NCI-H82 (cell line): ENCODE results near the gene KCNIP1.

Experiments
- DNase-seq: peaks from one replicate; lab custom pipeline; 2025; lab: John Stamatoyannopoulos, UW

Gene KCNIP1

DNA sequence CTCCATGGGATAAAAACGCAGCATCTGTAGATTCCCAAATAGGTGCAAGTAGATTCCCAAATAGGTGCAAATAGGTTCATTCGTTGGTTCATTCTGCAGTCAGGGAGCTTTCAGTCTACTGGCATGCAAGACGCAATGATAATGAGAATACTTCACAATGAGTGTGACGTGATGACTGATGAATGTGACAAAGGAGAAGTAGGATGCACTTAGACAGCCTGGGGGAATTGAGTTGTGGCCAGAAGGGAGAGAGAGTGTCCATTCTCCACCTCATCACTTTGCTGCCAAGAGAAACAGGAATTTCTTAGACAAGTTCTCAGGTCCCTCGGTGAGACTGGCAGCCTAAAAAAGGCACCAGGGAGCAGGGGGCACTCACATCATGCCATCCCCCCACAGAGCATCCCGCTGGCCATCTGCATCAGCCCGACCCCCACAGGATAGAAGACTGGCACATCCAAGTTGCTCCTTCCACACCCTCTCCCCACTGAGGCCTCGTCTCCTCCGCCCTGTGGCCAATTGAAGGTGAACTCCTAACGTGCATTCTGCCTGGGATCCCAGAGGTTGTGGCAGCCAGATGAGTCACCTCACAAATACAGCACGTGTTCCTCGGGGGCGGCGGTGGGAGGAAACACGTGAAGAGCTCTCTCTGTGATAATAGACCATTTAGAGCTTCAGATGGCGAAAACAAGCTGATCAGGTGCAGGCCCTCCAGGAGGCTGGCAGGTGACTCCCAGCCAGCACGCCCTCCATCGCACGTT lies 19.9 kb upstream of the KCNIP1 start:
- DNase-seq, result no peak

GRCh38 chr5:170484459-170484831 lies 19.4 kb upstream of the KCNIP1 start:
- DNase-seq, result no peak

DNA sequence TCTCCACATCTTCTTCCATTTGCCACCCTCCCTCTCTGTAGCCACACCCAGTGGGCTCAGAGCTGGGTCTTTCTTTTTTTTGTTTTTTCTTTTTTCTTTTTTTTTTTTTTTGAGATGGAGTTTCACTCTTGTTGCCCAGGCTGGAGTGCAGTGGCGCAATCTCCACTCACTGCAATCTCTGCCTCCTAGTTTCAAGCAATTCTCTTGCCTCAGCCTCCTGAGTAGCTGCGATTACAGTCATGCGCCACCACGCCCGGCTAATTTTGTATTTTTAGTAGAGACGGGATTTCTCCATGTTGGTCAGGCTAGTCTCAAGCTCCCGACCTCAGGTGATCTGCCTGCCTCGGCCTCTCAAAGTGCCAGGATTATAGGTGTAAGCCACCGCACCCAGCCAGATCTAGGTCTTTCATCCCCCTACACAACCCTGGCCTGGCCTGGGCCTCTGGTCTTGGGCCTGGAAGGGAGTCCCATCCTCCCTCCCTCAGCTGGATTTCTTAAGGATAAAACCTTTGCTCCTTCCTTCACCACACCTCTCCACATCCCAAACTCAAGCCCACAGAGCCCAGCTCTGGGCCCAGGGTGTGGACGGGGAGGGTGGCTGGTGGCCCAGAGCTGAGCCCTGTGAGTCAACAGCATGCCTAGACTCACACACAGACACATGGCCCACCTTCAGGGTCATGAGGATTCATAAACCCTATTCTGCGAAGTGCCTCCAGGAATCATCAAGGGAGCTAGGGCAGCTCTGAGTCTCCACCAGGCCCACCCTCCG lies 18.8 kb upstream of the KCNIP1 start:
- no peak for DNase-seq

DNA sequence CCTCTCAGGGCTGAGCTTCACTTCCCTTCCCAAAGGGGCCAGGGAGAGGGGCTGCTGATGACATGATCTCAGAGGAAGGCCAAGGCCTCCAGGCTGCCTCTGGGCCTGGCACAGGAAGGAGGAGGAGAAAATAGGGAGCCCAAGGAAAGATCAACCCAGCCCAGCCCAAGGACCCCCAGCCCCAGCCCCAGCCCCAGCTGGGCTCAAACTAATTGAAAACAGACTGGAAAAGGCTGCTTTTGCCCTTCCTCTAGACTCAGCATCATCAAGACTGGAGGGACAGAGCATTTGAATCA lies 18.3 kb upstream of the KCNIP1 start:
- no peak for DNase-seq

- no peak for DNase-seq
Observed at GRCh38 chr5:170486371-170486770, 17.4 kb upstream of the KCNIP1 start.

DNA sequence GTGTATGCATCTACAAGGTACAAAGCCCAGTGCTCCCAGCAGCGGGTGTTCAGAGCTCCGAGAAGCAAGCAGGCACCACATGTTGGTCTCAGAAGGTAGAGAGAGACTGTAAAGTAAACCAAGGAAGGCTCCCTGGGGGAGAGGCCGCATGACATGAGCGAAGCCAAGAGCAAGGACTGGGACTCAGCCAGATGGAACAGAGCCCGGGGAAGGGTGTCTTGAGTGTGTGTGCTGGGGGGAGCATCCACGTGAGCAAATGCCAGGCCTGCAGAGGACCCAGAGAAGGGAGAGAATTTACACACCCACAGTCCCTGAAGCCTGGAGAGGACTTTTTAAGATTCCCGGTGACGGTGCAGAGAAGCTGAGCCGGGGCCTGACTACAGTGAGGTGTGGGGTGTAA lies 15.2 kb upstream of the KCNIP1 start:
- DNase-seq, result no peak

GRCh38 chr5:170489199-170489598 lies 14.6 kb upstream of the KCNIP1 start:
- DNase-seq, result no peak

DNA sequence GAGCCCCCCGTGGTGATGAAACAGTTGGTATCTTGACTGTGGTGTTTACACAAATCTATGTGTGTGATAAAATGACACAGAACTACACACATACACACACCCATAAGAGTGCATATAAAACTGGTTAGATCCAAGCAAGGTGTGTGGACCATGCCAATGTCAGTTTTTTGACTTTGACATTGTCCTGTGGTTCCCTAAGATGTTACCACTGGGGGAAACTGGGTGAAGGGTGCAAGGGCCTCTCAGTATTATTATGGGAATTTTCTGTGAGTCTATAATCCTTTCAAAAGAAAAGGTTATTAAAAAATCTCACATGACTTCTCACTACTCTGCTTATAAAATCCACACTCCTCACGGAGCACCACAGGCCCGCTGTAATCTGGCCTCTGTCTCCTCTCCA lies 13.4 kb upstream of the KCNIP1 start:
- no peak for DNase-seq

- DNase-seq, result no peak
Observed at GRCh38 chr5:170491479-170491878, 12.3 kb upstream of the KCNIP1 start.

DNA sequence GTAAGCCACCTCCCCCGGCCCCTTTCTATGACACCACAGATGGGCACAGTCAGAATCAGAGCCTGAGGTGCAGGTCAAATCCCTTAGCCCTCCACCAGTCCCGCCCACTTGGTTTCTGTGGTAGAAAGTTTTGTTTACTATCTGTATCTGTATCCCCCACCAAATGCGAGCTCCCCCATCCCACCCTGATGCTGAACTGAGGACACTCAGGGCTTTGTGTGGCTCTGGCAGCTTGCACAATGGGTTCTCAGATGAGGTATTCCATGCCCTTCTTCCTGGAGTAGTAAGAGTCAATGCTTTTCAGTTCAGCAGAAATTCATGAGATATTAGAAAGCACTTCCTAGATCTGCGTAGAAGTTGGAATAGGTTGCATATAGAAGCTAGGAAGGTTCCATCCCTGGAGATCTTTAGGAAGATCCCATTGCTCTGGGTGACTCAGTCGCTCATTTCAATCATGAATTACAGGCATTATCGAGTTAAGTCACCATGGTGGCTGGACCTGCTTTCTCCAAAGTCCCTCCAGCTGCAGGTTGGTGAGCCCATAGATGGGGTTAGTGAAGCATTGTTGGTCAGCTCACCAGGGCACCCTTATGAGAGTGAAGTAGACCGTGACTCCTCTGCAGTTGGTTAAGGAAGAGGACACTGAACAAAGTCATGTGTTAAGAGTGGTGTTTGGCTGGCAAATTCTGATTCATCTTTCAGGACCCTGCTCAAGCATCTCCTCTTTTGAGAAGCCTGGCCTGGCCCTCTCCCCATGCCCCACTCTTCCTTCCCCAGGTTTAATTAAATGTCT lies 10.6 kb upstream of the KCNIP1 start:
- DNase-seq, result no peak

- no peak for DNase-seq
Observed at GRCh38 chr5:170494041-170494440, 9.8 kb upstream of the KCNIP1 start.

GRCh38 chr5:170495825-170496661 lies 7.8 kb upstream of the KCNIP1 start:
- no peak for DNase-seq

DNA sequence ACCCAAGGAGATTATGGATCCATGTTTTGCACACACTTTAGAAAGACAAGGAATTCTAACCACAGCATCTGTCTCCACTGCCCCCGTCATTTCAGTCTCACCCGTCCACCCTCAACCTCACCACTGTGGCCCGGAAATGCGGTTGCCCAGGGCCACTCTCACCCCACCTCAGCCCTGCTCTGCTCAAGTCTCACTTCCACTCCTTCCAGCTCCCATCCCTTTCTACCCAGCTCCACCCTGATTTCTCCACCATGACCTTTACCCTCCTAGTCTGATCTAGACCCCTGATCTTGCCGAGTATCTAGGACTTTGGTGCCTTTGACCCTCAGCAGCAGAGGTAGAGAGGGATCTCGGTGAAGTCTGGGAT lies 7.2 kb upstream of the KCNIP1 start:
- no peak for DNase-seq

DNA sequence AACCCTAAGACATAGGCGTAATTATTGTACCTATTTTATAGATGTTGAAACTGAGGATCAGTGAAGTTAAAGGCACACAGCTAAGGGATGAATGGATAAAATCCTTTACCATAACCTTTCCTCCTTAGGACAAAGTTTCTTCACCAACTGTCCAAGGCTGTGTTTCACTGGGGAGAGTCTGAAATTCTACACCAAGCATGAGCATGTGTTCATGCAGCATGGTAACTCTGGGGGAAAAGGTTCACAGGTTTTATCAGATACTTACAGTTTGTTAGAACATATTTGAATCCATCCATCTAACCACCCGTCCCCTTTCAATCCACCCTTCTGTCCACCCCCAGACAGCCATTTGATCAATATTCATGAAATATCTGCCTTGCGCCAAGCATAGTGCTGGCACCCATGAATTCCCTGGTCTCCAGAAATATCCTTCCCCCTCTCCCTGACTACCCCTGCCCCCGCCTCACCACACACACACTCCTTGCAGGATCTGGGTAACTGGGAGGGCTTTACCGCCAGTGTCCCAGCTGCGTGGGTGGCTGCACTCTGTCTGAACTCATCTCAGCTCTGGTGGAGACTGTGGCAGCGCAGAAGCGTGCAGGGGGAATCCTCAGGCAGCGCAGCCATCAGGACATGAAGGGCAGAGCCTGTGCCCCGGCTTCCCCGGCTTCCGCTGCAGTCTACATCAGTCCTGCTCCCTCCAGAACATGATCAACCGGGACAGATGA lies 6.3 kb upstream of the KCNIP1 start:
- DNase-seq, result no peak

DNA sequence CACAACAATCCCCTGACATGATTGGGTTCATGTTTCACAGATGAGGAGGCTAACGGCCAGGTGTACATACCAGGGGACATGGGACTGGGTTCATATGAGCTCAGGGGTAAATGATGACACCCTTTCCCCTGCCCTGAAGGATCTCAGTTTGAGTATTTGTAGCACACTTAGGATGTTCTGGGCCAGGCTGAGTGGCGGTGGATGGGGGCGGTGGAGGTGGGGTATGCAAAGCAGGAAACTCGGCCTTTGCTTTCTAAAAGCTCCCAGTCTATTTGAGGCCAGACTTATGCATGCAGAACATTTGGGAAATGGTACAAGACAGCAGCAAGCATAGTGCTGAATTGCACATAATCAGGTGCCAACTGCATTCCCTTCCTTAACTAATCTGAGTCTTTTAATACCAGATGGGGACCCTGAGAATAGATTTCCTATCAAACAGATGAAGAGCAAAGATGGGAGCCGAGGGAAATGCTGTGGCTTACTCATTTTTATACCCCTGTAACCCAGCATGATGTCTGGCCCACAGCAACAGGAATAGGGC lies 4.9 kb upstream of the KCNIP1 start:
- DNase-seq, result no peak

GRCh38 chr5:170499621-170500020 lies 4.2 kb upstream of the KCNIP1 start:
- DNase-seq, result no peak

DNA sequence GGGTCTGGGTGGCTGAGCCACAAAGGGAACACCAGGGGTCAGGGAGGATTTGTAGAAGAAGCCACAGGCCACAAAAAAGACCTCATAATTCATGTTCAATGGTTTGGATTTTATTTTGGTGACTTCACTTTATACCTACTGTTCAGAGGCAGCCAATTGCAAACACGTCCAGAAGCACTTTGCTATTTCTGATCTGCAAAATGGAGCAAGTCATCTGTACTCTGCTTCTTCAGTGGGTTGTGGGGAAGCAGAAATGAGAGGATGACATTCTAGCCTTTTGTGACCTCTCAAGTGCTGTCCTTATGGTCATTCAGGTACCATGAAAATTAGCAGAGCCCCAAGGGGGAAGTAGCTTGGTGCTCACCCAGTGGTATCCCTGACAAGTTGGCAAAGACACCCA lies 2.5 kb upstream of the KCNIP1 start:
- DNase-seq, result no peak

DNA sequence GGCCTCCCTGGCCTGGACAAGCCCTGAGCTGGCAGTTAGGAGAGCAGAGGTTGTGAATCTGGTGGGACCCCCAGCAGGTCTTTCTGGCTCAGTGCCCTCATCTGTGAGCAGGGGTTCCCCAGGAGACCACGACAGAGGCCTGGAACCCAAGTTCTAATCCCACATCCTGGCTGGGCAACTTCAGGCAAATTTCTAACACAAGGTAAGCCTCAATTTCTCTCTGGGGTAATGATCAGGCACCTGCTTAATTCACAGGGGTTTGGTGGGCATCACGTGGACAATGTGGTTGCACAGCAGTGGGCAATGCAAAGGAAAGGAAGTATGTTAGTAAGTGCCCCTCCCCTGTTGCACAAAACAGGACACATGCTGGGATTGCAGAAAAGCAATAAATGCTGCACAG lies 1.9 kb upstream of the KCNIP1 start:
- no peak for DNase-seq

GRCh38 chr5:170504616-170505266 lies 921 bp downstream of the KCNIP1 start:
- peak; percentile 0 for DNase-seq

DNA sequence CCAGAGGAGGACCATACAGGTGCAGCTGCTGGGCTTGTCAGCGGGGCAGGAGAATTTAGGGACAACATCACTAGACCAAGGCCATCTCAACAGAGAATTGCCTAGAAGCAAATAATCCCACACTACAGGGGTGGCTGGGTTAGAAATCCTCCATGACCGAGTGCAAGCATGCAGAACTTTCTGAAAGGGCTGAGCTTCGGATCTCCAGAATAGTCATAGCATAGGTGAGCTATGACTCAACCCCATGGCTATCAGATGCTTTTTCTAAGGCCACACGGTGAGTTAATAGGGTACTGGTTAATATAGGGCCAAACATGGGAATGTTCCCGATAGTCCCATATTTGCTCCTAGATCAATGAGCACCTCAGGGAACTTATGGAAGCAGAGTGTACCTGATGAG lies 4.2 kb downstream of the KCNIP1 start:
- no peak for DNase-seq
